Middle frontal gyrus (tissue), 1 donor: ENCODE data around the gene SYNRG.

Source experiments
- DNase-seq: peaks from one replicate; pipeline ENCODE4 v3.0.0-alpha.2; 2015; ENCODE audit warnings: low spot score; ENCODE audit errors: extremely low spot score

SYNRG gene

DNA sequence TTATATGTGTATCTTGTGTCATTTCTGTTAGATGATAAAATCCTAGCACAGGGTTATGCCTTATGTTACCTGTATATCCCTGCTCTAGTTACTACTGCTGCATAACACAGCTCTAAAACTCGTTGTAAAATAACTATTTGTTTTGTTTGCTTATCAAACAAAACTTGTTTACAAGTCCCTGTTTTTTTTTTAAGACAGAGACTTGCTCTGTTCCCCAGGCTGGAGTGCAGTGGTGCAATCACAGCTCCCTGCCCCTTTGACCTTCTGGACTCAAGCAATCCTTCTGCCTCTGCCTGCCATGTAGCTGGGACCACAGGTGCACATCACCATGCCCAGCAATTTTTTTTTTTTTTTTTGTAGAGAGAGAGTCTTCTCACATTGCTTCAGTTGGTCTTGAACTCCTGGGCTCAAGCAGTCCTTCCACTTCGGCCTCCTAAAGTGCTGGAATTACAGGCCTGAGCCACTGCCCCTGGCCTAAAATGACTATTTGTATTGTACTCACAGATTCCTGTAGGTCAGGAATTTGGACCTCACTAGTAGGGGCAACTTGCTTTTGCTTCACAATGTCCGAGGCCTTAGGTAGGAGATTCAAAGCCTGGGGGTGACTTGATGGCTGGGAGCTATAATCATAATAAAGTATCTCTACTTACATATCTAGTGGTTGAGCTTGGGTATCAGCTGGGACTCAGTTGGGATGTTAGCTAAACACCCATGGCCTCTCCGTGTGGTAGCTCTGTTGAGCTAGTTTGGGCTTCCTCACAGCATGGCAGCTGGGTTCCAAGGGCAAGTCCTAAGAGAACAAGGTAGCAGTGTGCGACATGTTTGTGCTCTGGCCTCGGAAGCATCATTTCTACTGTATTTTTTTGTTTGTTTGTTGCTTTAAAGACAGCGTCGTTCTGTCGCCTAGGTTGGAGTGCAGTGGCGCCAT, 106.9 kb downstream of the SYNRG start:
- no peak for DNase-seq

DNA sequence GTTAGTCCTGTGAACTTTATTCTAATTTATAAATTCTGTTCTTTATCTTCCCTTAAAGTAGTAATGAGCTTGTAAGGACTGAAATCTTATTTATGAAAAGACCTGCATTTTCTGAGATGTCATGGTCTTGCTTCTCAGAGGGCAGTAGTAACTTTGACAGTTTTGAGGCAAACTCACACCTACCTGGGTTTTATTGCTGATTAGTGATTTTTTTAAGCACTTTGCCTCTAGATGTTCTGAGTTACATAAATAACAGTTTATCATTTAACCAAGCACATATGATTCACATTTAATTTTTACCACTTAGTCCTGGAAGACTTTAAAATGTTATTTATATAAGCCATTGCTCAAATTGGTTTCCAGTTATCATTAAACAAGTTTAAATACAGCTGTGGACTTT, 108.8 kb downstream of the SYNRG start:
- no peak for DNase-seq

DNA sequence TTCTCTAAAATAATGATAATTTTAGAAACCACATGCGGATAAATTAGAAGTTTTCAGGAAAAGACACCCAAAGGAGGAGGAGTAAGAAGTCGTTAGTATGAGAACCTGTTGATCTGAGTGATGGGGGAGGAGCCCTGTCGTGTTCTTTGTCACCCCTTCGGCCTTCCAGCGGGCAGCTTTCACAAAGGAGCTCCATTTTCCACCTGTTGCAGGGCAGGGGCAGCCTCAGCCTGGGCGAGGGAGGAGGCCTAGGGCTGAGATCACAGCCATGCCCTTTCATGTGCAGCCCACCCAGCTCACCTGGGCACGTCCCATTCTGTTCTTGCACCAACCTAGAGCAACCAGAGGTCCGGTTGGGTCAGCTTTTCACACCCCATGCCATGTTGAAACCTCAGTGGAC, 114.2 kb downstream of the SYNRG start:
- no peak for DNase-seq

DNA sequence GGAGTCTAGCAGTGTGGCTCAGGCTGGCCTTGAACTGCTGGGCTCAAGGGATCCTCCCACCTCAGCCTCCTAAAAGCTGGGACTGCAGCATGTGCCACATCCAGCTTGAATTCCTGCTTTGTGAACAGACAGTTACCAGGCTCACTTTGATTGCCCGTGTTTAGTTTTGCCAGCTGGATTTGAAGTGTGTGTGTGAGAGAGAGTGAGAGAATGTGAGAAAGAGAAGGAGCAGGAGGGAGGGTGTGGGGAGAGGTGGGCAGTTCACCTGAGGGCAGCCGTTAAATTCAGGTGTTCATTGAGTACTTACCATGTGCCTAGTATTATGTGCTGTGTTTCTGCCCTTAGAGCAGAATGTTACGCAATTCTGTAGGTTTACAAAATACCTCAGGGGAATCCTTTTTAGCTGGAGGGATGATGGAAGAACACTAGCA, 114.8 kb downstream of the SYNRG start:
- DNase-seq: no peak

DNA sequence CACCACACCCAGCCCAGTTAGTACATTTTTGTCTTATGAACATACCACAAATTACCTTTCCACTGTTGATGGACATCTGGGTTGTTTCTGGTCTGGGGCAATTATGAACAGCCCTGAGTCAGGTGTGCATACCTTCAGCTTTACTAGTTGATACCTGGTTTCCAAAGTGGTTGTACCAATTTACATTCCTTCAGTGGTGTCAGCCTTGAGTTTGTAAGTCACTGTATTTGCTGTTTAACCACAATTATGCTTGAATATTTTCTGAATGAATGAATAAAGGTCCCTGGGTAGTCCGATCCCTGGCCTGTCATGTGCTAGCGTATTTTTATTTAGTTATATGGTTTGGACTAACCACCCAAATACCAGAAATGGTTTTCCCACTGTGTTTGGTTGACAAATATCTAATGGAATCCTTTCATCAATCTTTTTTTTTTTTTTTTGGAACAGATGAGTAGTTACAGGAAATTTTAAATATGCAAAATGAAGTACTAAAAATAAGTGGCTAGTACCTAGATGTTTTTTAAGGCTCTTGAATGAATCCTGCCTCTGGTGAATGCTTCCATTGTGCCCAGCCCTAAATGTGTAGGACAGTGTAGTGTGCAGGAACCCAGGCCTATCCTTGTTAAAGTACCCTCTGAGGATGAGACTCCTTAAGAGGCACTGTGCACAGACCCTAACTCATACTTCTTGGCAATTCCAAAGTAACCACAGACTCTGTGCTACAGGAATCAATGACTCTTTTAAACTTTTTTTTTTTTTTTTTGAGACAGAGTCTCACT, 115.8 kb downstream of the SYNRG start:
- DNase-seq: no peak

DNA sequence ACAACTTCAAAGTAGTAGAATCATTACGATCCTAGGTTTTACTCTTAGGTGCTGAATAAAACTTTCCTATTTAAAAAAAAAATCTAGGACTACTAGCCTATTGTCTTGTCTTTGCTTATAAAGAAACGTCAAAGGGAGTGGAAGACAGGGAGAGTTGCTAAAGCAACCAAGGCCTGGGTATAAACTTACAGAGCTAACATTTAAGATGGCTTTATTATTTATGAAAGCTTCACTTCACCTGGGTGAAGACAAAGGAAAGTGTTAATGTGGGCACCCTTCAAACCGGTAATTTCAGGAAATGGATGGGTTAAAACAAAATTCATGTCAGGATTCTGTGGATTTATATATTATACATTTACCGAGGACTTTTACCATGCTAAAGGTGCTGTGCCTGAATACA, 117.1 kb downstream of the SYNRG start:
- DNase-seq: no peak

DNA sequence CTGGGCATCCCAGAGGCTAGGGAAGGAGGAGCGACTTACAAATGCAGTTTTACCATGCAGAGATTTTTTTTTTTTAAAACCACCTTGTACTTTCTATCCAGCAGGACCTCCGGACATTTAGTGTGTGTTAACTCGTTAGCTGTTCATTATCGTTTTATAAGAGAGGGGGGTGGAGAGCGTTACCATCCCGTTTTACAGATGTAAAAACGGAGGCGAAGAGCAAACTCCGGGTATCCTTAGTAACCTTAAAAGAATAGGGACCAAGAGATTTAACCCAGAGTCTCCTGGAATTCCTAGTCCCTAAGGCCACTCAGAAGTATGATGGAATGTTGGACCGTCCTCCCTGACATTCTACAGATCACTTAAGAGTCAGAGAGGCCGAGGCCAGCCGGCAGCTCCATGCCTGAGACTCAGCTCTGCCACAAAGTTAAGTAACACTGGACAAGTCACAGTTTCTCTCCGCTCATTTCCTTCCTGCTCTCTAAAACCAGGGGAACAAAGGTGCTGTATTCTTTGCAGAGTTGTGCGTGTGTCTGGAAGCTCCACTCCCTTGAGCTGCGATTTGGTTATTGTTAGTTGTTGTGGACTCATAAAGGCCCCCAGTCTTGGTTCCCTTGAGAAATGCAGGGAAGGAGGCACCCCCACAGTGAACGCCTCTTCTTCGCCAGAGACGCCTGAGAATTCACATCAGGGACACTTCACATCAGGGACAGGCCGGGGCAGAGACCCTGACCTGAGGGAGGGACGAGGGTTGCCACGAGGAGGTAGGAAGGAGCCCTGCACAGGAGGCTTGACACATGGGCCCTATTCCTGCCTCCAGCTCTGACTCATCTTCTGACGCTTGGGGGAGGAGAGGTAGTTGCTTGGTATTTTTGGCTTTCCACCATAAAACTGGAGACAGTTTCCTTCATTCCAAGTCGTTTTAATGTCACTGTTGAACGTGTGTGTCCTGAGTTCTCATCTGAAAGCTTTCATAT, 118.3 kb downstream of the SYNRG start:
- no peak for DNase-seq

DNA sequence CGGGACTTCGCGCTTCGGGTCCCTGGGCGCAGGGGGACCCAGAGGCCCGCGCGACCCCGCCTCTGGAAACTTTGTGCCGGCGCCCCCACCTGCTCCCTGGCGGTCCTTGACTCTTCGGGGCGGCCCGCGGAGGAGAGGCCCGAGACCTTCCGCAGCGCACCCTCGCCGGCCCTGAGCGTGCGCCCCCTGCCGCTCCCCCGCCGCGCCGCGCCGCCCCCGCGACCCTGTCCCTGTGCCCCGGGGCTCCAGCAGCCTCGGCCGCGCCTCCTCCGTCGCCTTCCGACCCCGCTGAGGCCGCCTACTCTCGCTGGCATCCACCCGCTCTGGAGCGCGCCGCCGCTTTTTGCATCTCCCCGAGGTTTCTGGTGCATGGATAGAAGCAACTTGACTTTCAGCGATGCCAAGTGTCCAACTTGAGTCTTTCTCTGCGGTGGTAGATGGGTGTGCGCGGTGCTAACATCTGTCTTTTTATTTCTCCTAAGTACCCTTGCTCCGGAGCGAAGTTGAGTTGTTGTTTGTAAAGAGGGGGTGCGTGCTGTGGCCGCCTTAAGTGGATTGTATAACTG, 119.1 kb downstream of the SYNRG start:
- DNase-seq: no peak

DNA sequence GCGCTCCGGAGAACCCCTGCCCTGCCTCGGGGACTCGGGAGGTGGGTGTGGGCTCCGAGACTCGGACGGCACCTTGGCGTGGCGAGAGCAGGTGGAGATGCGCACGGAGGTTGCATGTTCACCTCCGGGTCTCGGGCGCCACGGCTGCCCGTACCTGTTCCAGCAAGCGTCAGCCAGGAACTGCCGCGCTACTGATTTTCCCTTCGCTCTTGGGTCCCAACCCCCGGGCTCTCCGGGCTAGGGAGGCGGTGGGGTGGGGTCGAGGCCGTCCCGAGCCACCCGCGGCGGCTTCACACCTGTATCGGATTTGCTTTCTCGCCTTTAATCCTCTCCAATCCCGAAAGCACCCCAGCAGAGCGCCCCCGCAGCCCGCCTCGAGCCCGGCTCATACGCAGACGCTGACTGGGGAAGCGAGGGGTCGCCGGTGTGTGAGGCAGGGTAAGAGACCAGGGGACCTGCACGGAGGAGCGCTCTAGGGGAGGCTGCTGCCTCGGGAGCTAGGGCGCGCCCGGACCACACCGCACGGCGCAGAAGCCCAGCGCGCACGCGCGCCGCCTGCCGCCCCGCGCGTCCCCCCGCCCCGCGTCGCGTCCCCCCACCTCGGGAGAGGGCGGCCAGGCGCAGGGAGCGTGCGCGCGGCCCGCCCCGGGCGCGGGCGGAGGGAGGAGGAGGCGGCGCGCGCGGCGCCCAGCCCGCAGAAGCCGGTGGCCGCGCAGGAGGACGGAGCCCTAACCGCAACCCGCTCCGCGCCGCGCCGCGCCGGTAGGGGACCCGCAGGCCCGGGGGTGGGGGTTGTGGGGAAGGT, 119.8 kb downstream of the SYNRG start, which contains the start of gene DUSP14:
DUSP14 (plus strand) TSS at position 695 of the 805 bp plus-strand sequence. CDS start 22,382 bp downstream, outside the sequence.
- DNase-seq: peak; percentile 65

DNA sequence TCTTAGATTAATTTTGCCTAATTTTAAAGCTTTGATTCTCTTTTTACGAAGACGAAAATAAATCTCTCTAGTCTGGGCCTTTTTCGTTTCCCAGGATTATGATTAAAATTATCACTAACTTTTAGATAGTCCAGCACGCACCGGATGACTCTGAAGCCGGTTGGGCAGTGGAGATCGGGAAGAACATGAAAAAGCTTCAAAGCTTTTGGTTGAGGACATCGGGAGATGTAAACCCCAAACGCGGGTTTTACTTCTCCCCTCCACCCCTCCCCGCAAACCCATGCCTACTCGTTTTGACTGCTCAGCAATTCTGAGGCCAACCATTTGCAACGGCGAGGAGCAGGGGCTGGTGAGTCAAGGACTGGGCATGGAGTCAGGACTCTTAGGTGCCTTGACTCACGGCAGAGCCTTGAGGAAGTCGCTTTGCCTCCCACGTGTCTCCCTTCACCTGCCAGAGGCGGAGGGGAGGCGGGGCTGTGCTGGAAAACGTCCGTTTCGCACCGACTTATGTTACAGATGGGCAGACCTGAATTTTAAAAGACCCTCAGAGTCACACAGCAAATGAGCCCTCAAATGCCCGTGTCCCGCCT, 120.5 kb downstream of the SYNRG start:
- no peak for DNase-seq

DNA sequence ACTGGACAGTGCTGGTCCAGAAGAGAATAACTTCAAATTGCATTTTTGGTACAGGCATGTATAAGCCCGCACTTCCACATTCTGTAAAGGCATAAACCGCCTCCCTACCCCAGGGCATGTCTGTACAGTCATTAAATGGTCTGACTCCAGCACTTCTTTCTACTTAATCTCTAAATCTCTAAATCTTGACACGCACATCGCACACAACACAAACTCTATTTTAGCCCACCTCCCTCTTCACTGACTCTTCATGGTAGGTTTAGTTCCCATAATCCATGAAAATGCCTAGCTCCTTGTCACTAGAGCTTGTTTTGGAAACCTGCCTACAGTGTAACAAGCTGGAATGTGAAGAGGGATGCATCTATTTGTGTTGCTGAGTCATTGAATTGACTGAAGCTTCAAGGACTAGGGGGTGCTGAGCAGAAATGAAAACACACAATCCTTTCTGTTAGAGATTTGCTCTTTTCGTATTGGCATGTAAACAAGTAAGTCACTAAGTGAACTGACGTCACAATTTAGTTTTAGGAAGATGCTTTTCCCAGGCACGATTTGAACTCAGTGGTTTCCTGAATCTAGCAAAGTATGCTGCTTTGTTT, 121.1 kb downstream of the SYNRG start:
- DNase-seq: peak; percentile 40

DNA sequence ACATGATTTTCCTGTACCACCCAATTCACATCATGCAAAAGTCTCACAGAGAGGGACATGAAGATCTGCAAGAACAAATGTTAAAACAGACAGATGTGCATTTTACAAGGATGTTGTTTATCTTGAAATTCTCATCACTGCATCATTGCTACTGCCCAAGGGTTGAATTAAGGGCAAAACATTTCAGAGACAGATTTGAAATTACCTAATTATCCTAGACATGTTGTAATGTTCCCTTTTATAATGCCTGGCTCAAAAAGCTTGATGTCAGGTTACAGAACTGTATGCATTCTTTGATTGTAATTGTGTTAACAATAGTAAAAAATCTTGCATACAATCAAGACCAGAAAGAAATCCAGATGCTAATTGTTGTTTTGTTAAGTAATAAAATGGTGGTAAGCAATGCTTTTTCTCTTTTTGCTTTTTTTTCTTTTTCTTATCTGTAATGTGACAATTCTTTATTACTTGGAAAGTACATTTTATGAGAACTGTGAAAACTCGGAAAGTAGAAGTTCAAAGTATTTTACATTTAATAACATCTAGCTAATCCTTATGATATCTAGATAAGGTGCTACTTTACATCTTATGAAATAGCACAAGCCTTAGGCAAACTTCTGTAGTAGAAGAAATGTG, 123.2 kb downstream of the SYNRG start:
- DNase-seq: no peak

DNA sequence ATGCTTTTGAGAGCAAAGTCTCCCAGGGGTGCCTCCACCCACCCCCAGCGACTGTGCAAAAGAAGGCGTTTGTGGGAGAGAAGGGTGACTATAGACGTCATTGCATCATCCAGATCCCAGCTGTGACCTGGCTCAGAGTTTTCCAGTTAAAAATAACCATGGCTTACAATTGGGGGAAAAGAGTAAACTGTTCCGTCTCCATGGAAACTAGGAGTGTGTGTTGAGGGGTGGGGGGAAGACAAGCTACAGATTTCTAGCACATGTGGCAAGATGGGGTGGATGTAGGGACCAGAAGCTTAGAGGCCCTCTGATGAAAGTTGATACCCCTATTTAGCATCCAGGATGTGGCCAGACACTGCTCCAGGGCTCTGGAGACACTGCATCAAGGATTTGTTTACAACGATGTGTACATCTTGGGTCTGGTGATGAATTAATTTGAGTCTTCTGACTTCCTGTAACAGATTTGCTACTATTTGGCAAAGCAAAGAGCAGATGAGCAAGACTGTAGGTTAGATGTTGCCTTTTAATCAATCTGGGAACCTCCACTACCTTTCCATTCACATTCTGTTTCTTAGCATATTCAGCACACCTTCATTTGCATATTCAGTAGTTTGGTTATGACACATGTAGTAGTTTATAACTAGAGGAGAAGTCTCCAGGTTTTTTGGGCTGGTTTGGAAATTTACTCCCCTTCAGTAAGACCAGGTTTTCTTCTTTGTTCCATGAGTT, 125.7 kb downstream of the SYNRG start:
- DNase-seq: no peak

DNA sequence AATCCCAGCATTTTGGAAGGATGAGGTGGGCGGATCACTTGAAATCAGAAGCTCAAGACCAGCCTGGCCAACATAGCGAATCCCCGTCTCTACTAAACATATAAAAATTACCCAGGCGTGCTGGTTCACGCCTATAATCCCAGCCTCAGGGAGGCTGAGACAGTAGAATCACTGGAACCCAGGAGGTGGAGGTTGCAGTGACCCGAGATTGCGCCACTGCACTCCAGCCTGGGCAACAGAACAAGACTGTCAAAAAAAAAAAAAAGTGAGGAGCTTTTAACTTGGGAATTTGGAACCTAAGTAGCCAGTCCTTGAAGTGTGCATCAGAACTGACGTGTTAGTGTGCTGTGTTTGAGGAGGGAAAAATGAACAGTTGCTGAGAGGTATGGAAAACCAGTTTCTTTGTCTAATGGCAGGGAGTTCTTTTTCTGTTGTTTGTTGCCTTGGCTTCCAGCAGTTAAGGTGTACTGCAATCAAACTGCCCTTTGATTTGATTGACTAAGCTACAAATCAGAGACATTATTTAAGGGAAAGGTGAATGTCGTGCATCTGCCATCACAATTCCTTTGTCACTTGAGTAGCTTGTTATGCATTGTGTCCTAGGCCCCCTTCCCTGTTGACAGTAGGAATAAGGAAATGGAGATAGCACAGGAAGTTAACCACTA, 128.1 kb downstream of the SYNRG start:
- no peak for DNase-seq

DNA sequence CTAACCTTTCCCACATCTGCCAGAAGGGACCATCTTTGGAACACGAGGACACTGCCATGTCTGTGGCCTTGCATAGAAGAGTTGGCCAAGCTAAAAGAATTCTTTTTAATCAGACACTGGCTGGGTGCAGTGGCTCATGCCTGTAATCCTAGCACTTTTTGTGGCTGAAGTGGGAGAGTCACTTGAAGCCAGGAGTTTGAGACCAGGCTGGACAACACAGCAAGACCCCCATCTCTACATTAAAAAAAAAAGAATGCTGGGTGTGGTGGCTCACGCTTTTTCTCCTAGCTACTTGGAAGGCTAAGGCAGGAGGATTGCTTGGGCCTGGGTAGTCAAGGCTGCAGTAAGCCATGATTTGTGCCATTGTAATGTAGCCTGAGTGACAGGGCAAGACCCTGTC, 128.8 kb downstream of the SYNRG start:
- DNase-seq: no peak

DNA sequence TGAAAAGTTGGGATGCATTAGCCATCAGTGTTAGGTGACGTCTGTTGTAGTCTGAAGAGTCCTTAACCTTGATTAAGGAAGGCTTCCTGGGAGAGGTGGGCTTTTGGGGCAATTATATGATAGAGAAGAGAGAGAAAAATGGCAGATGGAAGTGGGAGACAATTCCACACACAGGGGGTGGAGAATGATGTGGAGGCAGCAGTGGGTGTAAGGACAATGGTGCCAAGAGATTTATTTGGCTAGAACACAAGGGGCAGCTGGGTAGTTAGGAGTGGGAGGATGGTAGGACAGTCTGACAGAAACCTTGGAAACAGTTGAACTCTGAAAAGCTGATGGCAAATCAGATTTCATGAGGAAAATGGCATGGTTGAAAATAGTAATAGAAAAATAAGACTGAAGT, 130.2 kb downstream of the SYNRG start:
- DNase-seq: no peak

DNA sequence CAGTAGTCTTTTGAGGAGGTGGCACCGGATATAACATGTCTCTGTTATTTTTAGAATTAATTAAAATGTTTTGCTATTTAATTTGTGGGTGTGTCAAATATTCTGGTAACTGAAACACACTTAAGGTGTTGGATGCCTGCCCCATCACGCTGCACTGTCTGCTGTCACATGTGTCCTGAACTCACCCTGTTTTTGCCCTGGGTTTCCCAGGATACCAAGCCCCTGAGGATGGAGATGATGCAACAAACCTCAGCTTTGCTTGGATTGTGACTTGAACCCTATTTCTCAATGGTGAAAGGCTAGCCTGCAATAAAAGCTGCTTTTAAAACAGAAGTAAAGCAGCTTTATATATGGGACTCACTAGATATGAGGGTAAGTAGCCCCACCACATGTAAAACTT, 131.0 kb downstream of the SYNRG start:
- no peak for DNase-seq
